HG02678 (cell line): ENCODE results near the gene CADPS.

ENCODE experiments used
- ATAC-seq: cut with Tn5 transposase; IDR thresholded peaks from one replicate; pipeline ENCODE4 v1.9.1; 2021; ENCODE audit warnings: mild to moderate bottlenecking, moderate library complexity; ENCODE audit not compliant: unreplicated experiment

The CADPS gene

GRCh38 chr3:62757045-62757444 is 118.2 kb downstream of the CADPS start:
- no peak for ATAC-seq

- no peak for ATAC-seq
These were observed 119.9 kb downstream of the CADPS start for GRCh38 chr3:62755285-62755684.

- ATAC-seq: no peak
These were observed 125.6 kb downstream of the CADPS start for GRCh38 chr3:62749657-62750056.

- no peak for ATAC-seq
These were observed 126.1 kb downstream of the CADPS start for GRCh38 chr3:62749130-62749529.

GRCh38 chr3:62737449-62737848 is 137.8 kb downstream of the CADPS start:
- no peak for ATAC-seq

- ATAC-seq: no peak
These were observed 139.7 kb downstream of the CADPS start for GRCh38 chr3:62735510-62735909.

- ATAC-seq: no peak
These were observed 142.9 kb downstream of the CADPS start for GRCh38 chr3:62732183-62732904.

- no peak for ATAC-seq
These were observed 147.2 kb downstream of the CADPS start for GRCh38 chr3:62727981-62728380.

- no peak for ATAC-seq
These were observed 147.7 kb downstream of the CADPS start for GRCh38 chr3:62727536-62727935.

GRCh38 chr3:62724503-62724902 is 150.7 kb downstream of the CADPS start:
- no peak for ATAC-seq

- no peak for ATAC-seq
These were observed 151.3 kb downstream of the CADPS start for GRCh38 chr3:62723914-62724217.

GRCh38 chr3:62723166-62723913 is 151.9 kb downstream of the CADPS start:
- no peak for ATAC-seq

GRCh38 chr3:62722344-62722743 is 152.9 kb downstream of the CADPS start:
- no peak for ATAC-seq

GRCh38 chr3:62718515-62719320 is 156.5 kb downstream of the CADPS start:
- ATAC-seq: no peak

GRCh38 chr3:62718011-62718410 is 157.2 kb downstream of the CADPS start:
- no peak for ATAC-seq

- ATAC-seq: no peak
These were observed 162.5 kb downstream of the CADPS start for GRCh38 chr3:62712746-62713145.

GRCh38 chr3:62710751-62711150 is 164.5 kb downstream of the CADPS start:
- no peak for ATAC-seq

- no peak for ATAC-seq
These were observed 166.4 kb downstream of the CADPS start for GRCh38 chr3:62708638-62709373.

- ATAC-seq: no peak
These were observed 169.5 kb downstream of the CADPS start for GRCh38 chr3:62705721-62706120.

- ATAC-seq: no peak
These were observed 171.6 kb downstream of the CADPS start for GRCh38 chr3:62703451-62704167.
